Ecto neural progenitor cell (in vitro differentiated cells): ENCODE data around the gene TMEM163.

Source experiments
- DNase-seq: peaks from one replicate; pipeline ENCODE4 v3.0.0-alpha.2; 2018; ENCODE audit warnings: low spot score

The TMEM163 gene

GRCh38 chr2:134455426-134455825, 263.4 kb downstream of the TMEM163 start:
- no peak for DNase-seq

GRCh38 chr2:134454931-134455330, 263.9 kb downstream of the TMEM163 start:
- no peak for DNase-seq

GRCh38 chr2:134454426-134454825, 264.4 kb downstream of the TMEM163 start:
- no peak for DNase-seq

- no peak for DNase-seq
Observed at GRCh38 chr2:134453973-134454372, 264.8 kb downstream of the TMEM163 start.

- DNase-seq: no peak
Observed at GRCh38 chr2:134453476-134453875, 265.3 kb downstream of the TMEM163 start.

- no peak for DNase-seq
Observed at GRCh38 chr2:134452042-134452733, 266.6 kb downstream of the TMEM163 start.

- DNase-seq: no peak
Observed at GRCh38 chr2:134451347-134451630, 267.5 kb downstream of the TMEM163 start.

- no peak for DNase-seq
Observed at GRCh38 chr2:134449751-134450513, 268.9 kb downstream of the TMEM163 start.

- DNase-seq: no peak
Observed at GRCh38 chr2:134449157-134449556, 269.6 kb downstream of the TMEM163 start.

- DNase-seq: no peak
Observed at GRCh38 chr2:134448650-134449049, 270.1 kb downstream of the TMEM163 start.

- DNase-seq: no peak
Observed at GRCh38 chr2:134447669-134448068, 271.1 kb downstream of the TMEM163 start.

GRCh38 chr2:134446383-134447017, 272.3 kb downstream of the TMEM163 start:
- no peak for DNase-seq

- no peak for DNase-seq
Observed at GRCh38 chr2:134445985-134446382, 272.8 kb downstream of the TMEM163 start.

- no peak for DNase-seq
Observed at GRCh38 chr2:134445116-134445515, 273.7 kb downstream of the TMEM163 start.

- no peak for DNase-seq
Observed at GRCh38 chr2:134443814-134444480, 274.9 kb downstream of the TMEM163 start.

GRCh38 chr2:134441153-134441863, 277.5 kb downstream of the TMEM163 start:
- no peak for DNase-seq

- DNase-seq: no peak
Observed at GRCh38 chr2:134440336-134440909, 278.4 kb downstream of the TMEM163 start.

GRCh38 chr2:134438371-134438770, 280.4 kb downstream of the TMEM163 start:
- DNase-seq: no peak

- DNase-seq: no peak
Observed at GRCh38 chr2:134436706-134437105, 282.1 kb downstream of the TMEM163 start.

- DNase-seq: no peak
Observed at GRCh38 chr2:134435936-134436335, 282.9 kb downstream of the TMEM163 start.

- DNase-seq: no peak
Observed at GRCh38 chr2:134435505-134435904, 283.3 kb downstream of the TMEM163 start.

- DNase-seq: no peak
Observed at GRCh38 chr2:134433979-134434378, 284.8 kb downstream of the TMEM163 start.
